HG02885 (cell line): ENCODE data around the gene SPANXA1.
"Not testable (repeated sequence)": the region's sequence is repeated elsewhere in the genome, so short reads cannot be mapped to it uniquely, and the experiment has no call there.

Experiments used
- ATAC-seq: cut with Tn5 transposase; IDR thresholded peaks from one replicate; pipeline ENCODE4 v1.9.1; 2021; ENCODE audit warnings: mild to moderate bottlenecking; ENCODE audit not compliant: unreplicated experiment, poor library complexity

The SPANXA1 gene

DNA sequence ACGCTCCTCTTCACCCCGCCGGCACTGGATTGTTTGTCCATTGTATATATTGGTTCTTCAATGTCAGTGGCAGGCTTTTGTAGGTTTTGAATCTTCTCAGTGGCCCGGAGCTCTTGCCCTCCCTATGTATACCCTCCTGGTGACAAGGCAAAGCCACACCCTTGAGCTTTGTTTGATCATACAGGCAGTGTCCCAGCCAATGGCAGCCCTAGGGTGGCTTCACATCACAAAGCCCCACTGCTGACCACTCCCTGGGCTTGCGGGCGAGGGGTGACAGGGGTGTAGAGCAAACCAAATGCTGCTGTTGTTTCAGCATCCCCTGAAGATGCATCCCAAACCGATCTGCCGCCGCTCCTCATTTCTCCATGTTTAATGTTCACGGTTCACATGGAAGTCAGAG, at the start of gene SPANXA1:
SPANXA1 (minus strand) TSS at position 101 of the 400 bp plus-strand sequence; CDS start at position 41, 60 bp downstream.
- not testable (repeated sequence) for ATAC-seq

DNA sequence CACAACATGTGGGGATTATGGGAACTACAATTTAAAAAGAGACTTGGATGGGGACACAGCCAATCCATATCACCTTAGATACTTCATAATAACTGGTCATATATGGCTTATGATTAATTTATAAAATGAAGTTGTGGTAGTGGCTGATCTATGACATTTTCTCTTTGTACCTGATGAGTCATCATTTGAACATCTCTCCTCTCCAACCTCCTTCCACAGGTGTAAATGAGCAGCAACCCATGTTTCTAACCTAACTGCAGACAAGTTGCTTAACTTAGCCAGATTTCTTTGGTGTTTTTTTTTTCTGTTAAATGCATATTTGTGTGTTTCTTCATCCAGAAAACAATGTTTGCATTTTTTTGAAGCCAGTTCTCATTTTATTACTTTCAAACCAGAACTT, 47.6 kb upstream of the SPANXA1 start:
- no peak for ATAC-seq

- ATAC-seq: no peak
Observed at GRCh38 chrX:141619336-141619735, 34.8 kb upstream of the SPANXA1 start.

- no peak for ATAC-seq
Observed at GRCh38 chrX:141609111-141609510, 24.6 kb upstream of the SPANXA1 start.

DNA sequence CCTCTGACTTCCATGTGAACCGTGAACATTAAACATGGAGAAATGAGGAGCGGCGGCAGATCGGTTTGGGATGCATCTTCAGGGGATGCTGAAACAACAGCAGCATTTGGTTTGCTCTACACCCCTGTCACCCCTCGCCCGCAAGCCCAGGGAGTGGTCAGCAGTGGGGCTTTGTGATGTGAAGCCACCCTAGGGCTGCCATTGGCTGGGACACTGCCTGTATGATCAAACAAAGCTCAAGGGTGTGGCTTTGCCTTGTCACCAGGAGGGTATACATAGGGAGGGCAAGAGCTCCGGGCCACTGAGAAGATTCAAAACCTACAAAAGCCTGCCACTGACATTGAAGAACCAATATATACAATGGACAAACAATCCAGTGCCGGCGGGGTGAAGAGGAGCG, 4.9 kb upstream of the SPANXA1 start, which contains the start of gene SPANXA2:
SPANXA2 (plus strand) TSS at position 301 of the 400 bp plus-strand sequence; CDS start at position 361, 60 bp downstream.
- ATAC-seq: not testable (repeated sequence)

GRCh38 chrX:141542551-141542950, 42.0 kb downstream of the SPANXA1 start:
- ATAC-seq: not testable (repeated sequence)
